D721Med (cell line): ENCODE data around the gene UFD1.
A peak's percentile ranks its signal among the peaks of the same experiment; 100 is the strongest.

Experiments
- DNase-seq: peaks from one replicate; pipeline ENCODE4 v3.0.0; 2011; ENCODE audit warnings: low spot score; ENCODE audit not compliant: insufficient read length
- FAIRE-seq: peaks from 2 replicates; lab custom pipeline; 2011; peaks lifted over from hg19 to GRCh38; lab: Jason Lieb, UNC
- CTCF ChIP-seq: IDR thresholded peaks from 2 replicates; pipeline ENCODE4 v1.5.1; 2012; ENCODE audit warnings: mild to moderate bottlenecking, control low read depth; ENCODE audit not compliant: insufficient read depth; ENCODE audit errors: missing control alignments

UFD1 gene

GRCh38 chr22:19514831-19515565 is 36.0 kb upstream of the UFD1 start:
- TF ChIP-seq CTCF = no peak
- DNase-seq = peak; percentile 76
- FAIRE-seq = peak; percentile 73

DNA sequence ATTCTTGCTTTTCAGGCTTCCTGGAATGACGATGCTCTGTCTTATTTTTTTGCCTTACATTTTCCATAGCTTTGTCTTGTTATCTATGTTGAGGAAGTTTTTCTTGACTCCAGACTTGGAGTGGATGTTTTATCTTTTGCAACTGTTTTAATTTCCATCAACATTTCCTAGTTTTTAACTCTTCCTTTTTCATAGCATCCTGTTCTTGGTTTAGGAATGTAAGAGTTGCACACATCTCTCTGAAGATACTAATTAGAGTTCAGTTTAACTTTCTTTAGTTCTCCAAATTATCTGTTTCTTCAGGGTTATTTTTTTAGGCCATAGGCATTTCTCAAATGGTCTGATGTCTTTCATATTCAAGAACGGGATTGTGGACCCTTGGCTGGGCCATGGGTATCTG is 34.8 kb upstream of the UFD1 start:
- DNase-seq = no peak
- no peak for TF ChIP-seq CTCF

DNA sequence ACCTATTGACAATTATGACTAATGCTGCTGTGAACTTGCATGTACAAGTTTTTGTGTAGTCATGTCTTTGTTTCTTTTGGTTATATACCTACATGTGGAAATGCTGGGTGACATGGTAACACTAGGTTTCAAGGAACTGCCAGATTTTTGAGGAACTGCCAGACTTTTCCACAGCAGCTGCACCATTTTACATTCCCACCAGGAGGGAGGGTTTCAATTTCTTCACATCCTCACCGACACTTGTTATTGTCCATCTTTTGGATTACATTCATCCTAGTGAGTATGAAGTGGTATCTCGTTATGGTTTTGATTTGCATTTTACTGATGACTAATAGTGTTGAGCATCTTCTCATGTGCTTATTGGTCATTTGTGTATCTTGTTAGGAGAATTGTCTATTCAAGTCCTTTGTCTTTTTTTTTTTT is 31.9 kb upstream of the UFD1 start:
- FAIRE-seq (no peak), DNase-seq (no peak)
- no peak for TF ChIP-seq CTCF

More for the DNA sequence above, 34.8 kb upstream of the UFD1 start:
- FAIRE-seq = peak; percentile 35

GRCh38 chr22:19509923-19510322 is 30.9 kb upstream of the UFD1 start:
- DNase-seq (no peak), FAIRE-seq (no peak)
- TF ChIP-seq CTCF = no peak

- TF ChIP-seq CTCF = no peak
- no peak for DNase-seq
- no peak for FAIRE-seq
These were observed 30.2 kb upstream of the UFD1 start for GRCh38 chr22:19509191-19509590.

- DNase-seq (no peak), FAIRE-seq (no peak)
- TF ChIP-seq CTCF = no peak
These were observed 29.2 kb upstream of the UFD1 start for GRCh38 chr22:19508024-19508776.

DNA sequence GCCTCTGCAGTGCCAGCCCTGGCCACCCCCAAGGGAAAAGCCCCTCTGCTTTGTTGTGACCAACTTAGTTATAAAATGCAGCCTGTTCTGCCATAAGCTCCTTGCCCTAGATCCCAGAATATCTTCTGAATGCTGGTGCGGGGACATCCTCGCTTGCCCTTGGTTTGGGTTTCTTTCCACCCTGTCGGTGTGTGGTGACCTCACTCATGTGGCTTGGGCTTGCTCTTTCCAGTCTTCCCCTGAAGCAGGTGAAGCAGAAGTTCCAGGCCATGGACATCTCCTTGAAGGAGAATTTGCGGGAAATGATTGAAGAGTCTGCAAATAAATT is 28.5 kb upstream of the UFD1 start:
- DNase-seq (no peak), FAIRE-seq (no peak)
- TF ChIP-seq CTCF = no peak
